Measurements from ENCODE around the gene APBB1.

- TF ChIP-seq CTCF (IDR thresholded peaks at IDR 0.05) (no peak), POLR2A (IDR thresholded peaks at IDR 0.05) (no peak), POLR2AphosphoS5 (IDR thresholded peaks at IDR 0.05) (no peak)
Observed at GRCh38 chr11:6377902-6378639, 40.8 kb downstream of the APBB1 start.

Data from stomach (tissue), 4 donors.